Motor neuron (in vitro differentiated cells): ENCODE measurements around the gene PCSK1N. TPM values are rescaled to one million over a fixed set of nuclear protein-coding genes. Genes with fewer than 3 reads are reported as not detected.
"Not testable (repeated sequence)": the region's sequence is repeated elsewhere in the genome, so short reads cannot be mapped to it uniquely, and the experiment has no call there.

ENCODE experiments used
- ATAC-seq, 8 experiments: fragments of 200-7000 bp; cut with Tn5 transposase; replicated peaks in 6 of 8; 2 replicates each; pipeline ENCODE4 v1.8.0; 2021; ENCODE audit warnings: mild to moderate bottlenecking in 8 of 8, moderate library complexity in 8 of 8
- H3K27ac ChIP-seq, 2 donors: fragments of 250-450 bp; sonication (Bioruptor Pico); 2 replicates each; pipeline ENCODE4 v1.9.0; 2021; ENCODE audit warnings: antibody characterized with exemption in 2 of 2, mild to moderate bottlenecking in 2 of 2, moderate library complexity in 1 of 2
- H3K4me1 ChIP-seq, 2 donors: fragments of 250-450 bp; sonication (Bioruptor Pico); replicated peaks in 1 of 2; 2 replicates each; pipeline ENCODE4 v1.6.1; 2021; ENCODE audit warnings: antibody characterized with exemption in 2 of 2, mild to moderate bottlenecking in 2 of 2, moderate library complexity in 1 of 2
- H3K4me3 ChIP-seq, 5 donors: fragments of 250-450 bp; sonication (Bioruptor Pico); 2 replicates each; pipeline ENCODE4 v1.9.0; 2021; ENCODE audit warnings: antibody characterized with exemption in 5 of 5, mild to moderate bottlenecking in 5 of 5, moderate library complexity in 4 of 5
- WGBS, 10 experiments: fragments of 450-650 bp; shearing (Covaris generic); methylation state at CpG; one replicate each; pipeline ENCODE4 v1.0.0; 2022; 5-methylcytosine and 5-hydroxymethylcytosine counted together
- in situ Hi-C, 9 experiments: fragments of 400-800 bp; cut with MboI; loops; one replicate each; pipeline ENCODE4 v1.15.0; 2021; ENCODE audit warnings: low sequenced_read_pairs in 9 of 9, low pct_unique_long_range_greater_than_20kb in 2 of 9; ENCODE audit not compliant: unreplicated experiment in 9 of 9
- total RNA-seq, 8 experiments: library from RNA; unstranded; fragments of 300-600 nt; gene quantifications; 2 replicates each; pipeline versions ENCODE4 v1.2.3 to v1.2.4, GENCODE V29; 2022

Gene PCSK1N
- total RNA-seq, 8 experiments from 2014 or later = 4.0 to 103 (median 33.2) TPM

- Histone ChIP-seq H3K4me3 (peak overlapping the region in 4 of 5 donors; percentile 2 to 31 (median 12)), H3K27ac (no peak overlapping the region), H3K4me1 (peaks cover 9 to 22% of the 10 kb centered on the region in 2 donors)
- WGBS, 10 experiments = no CpG with 5 or more reads among the region's 57 CpGs
- no peak for ATAC-seq
- in situ Hi-C loops = no loop called here
Observed at GRCh38 chrX:48831909-48832291, 3.5 kb downstream of the PCSK1N start.

GRCh38 chrX:48831136-48831908 is 4.1 kb downstream of the PCSK1N start:
- in situ Hi-C loops = no loop called here

GRCh38 chrX:48829016-48829735 is 6.2 kb downstream of the PCSK1N start:
- no peak overlapping the region for H3K27ac ChIP-seq
- WGBS, 10 experiments = 45 to 90% methylated on average over 2 to 8 of the region's 24 CpGs; no CpG with 5 or more reads in 8 of the 10 experiments
- peaks cover 5 to 15% of the 10 kb centered on the region in 2 donors for H3K4me1 ChIP-seq
- no peak for ATAC-seq
- no peak overlapping the region for H3K4me3 ChIP-seq
- in situ Hi-C loops = no loop called here

More at GRCh38 chrX:48831136-48831908, 4.1 kb downstream of the PCSK1N start:
- 49% methylated on average over 11 of the region's 58 CpGs; no CpG with 5 or more reads in 9 of the 10 experiments for WGBS, 10 experiments
- peak in 1 of 8 experiments; percentile 18 for ATAC-seq
- H3K4me1 ChIP-seq = peaks cover 9 to 21% of the 10 kb centered on the region in 2 donors
- peak overlapping the region in 3 of 5 donors; percentile 7 to 31 (median 16) for H3K4me3 ChIP-seq
- no peak overlapping the region for H3K27ac ChIP-seq

- WGBS, 10 experiments = 60 to 64% methylated on average over 1 to 3 of the region's 4 CpGs; no CpG with 5 or more reads in 8 of the 10 experiments
- H3K4me1 ChIP-seq = peaks cover 3 to 4% of the 10 kb centered on the region in 2 donors
- in situ Hi-C loops = no loop called here
- H3K4me3 ChIP-seq = no peak overlapping the region
- no peak overlapping the region for H3K27ac ChIP-seq
- no peak for ATAC-seq
Observed at GRCh38 chrX:48827654-48827968, 7.8 kb downstream of the PCSK1N start.

GRCh38 chrX:48826876-48827653 is 8.3 kb downstream of the PCSK1N start:
- in situ Hi-C loops = no loop called here
- no peak overlapping the region for H3K4me3 ChIP-seq
- H3K4me1 ChIP-seq = peaks cover 0 to 2% of the 10 kb centered on the region in 2 donors
- no peak overlapping the region for H3K27ac ChIP-seq
- 70% methylated on average over 8 of the region's 73 CpGs; no CpG with 5 or more reads in 9 of the 10 experiments for WGBS, 10 experiments
- no peak for ATAC-seq

- WGBS, 10 experiments = 74% methylated on average over 6 of the region's 67 CpGs; no CpG with 5 or more reads in 9 of the 10 experiments
- in situ Hi-C loops = no loop called here
- Histone ChIP-seq H3K4me1 (no peaks in the 10 kb centered on the region), H3K4me3 (no peak within 1 kb of the TSS), H3K27ac (no peak within 1 kb of the TSS)
- ATAC-seq = no peak
Observed at GRCh38 chrX:48826135-48826875, 9.1 kb downstream of the PCSK1N start, which contains the start of gene ERAS. Gene ERAS (plus strand): TSS chrX:48826513. CDS start chrX:48829124, 2,611 bp downstream.

GRCh38 chrX:48824066-48824465 is 11.3 kb downstream of the PCSK1N start:
- Histone ChIP-seq H3K4me1 (no peaks in the 10 kb centered on the region), H3K27ac (no peak overlapping the region), H3K4me3 (no peak overlapping the region)
- WGBS, 10 experiments = no CpG with 5 or more reads among the region's 8 CpGs
- no peak for ATAC-seq
- in situ Hi-C loops = no loop called here

- Histone ChIP-seq H3K4me3 (no peak overlapping the region), H3K27ac (no peak overlapping the region), H3K4me1 (no peaks in the 10 kb centered on the region)
- in situ Hi-C loops = no loop called here
- peak in 5 of 8 experiments; percentile 87 to 94 (median 90) for ATAC-seq
- WGBS, 10 experiments = 17% methylated on average over 1 of the region's 6 CpGs; no CpG with 5 or more reads in 9 of the 10 experiments
Observed at GRCh38 chrX:48823053-48823452, 12.4 kb downstream of the PCSK1N start.

- H3K4me3 ChIP-seq, H3K27ac ChIP-seq, in situ Hi-C loops, ATAC-seq, H3K4me1 ChIP-seq: not testable (repeated sequence)
- WGBS, 10 experiments = 39 to 100% (median 70%) methylated on average over 2 to 5 of the region's 9 CpGs; no CpG with 5 or more reads in 7 of the 10 experiments
Observed at GRCh38 chrX:48819394-48819793, 16.0 kb downstream of the PCSK1N start.

GRCh38 chrX:48818866-48819265 is 16.5 kb downstream of the PCSK1N start:
- H3K4me1 ChIP-seq = no peaks in the 10 kb centered on the region
- no peak for ATAC-seq
- WGBS, 10 experiments = 42 to 71% methylated on average over 1 to 3 of the region's 4 CpGs; no CpG with 5 or more reads in 8 of the 10 experiments
- H3K27ac ChIP-seq = no peak overlapping the region
- in situ Hi-C loops = no loop called here
- no peak overlapping the region for H3K4me3 ChIP-seq

GRCh38 chrX:48818098-48818497 is 17.3 kb downstream of the PCSK1N start:
- ATAC-seq = no peak
- WGBS, 10 experiments = 80% methylated on average over 1 of the region's 16 CpGs; no CpG with 5 or more reads in 9 of the 10 experiments
- Histone ChIP-seq H3K4me3 (no peak overlapping the region), H3K27ac (no peak overlapping the region), H3K4me1 (no peaks in the 10 kb centered on the region)
- in situ Hi-C loops = no loop called here

GRCh38 chrX:48816014-48816810 is 19.2 kb downstream of the PCSK1N start:
- ATAC-seq = no peak
- in situ Hi-C loops = no loop called here
- no peak overlapping the region for H3K27ac ChIP-seq
- 10 to 100% methylated on average over 1 to 2 of the region's 18 CpGs; no CpG with 5 or more reads in 8 of the 10 experiments for WGBS, 10 experiments
- H3K4me3 ChIP-seq = no peak overlapping the region
- no peaks in the 10 kb centered on the region for H3K4me1 ChIP-seq
